ENCODE results near the gene NKG7.
"Not testable (repeated sequence)": the region's sequence is repeated elsewhere in the genome, so short reads cannot be mapped to it uniquely, and the experiment has no call there.

DNA sequence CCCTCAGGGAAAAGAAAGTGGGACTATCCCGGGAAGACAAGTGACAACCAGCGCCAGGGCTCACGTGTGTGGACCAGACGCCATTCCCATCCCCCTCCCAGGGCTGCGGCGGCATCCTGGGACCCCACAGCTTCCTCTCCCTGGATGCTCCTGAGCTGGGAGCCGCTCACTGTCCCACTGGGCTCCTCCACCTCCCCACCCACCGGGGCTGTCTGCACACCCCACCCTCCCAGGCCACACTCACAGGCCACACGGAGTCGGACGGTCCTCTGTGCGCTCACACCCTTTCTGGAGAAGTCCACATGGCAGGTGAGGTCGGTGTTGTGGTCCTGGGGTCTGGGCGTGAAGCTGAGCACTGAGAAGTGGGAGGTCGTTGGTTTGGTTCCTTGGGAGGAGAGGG is 44.0 kb upstream of the NKG7 start:
- not testable (repeated sequence) for TF ChIP-seq POLR2A, CTCF (IDR thresholded peaks at IDR 0.05)
